Activated naive CD4-positive, alpha-beta T cell treated with anti-CD3 and anti-CD28 coated beads, Interleukin-2, amount 50 U/mL, for 16 hours (primary cell): ENCODE results near the gene CSF1.

ENCODE experiments used
- DNase-seq: peaks from one replicate; pipeline ENCODE4 v3.0.0-alpha.2; 2020

CSF1 gene

DNA sequence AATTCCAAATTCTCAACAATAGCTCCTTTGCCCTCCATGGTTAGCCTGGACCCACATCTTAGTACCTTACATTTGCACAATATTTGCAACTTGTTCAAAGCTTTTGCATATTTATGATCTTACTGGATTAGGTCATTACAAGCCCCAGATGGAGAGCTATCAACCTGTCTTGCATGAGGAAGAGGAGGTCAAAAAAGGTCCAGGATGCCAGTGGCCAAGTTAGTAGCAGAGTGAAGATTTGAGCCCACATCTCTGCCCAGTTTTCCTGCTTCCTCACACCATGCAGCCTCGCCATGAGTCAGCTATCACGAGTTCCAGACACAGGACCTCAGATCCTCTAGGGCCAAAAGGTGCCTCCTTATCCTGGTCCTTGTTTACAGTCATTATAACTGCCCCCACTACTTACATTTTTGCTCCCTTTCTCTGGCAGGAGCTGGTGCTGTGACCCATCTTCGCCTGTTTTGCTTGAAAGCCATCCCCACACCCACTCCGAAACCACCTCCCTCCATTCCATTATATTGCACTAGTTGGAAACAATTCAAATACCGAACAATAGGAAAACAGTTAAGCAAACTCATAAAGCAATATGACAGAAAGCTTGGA lies 68.9 kb downstream of the CSF1 start:
- DNase-seq = no peak
